Glomerular visceral epithelial cell (primary cell): Measurements from ENCODE around the gene SFXN5.
A peak's percentile ranks its signal among the peaks of the same experiment; 100 is the strongest.

Source experiments
- DNase-seq: peaks from one replicate; pipeline ENCODE4 v3.0.0-alpha.2; 2016; ENCODE audit errors: extremely low spot score

The SFXN5 gene

DNA sequence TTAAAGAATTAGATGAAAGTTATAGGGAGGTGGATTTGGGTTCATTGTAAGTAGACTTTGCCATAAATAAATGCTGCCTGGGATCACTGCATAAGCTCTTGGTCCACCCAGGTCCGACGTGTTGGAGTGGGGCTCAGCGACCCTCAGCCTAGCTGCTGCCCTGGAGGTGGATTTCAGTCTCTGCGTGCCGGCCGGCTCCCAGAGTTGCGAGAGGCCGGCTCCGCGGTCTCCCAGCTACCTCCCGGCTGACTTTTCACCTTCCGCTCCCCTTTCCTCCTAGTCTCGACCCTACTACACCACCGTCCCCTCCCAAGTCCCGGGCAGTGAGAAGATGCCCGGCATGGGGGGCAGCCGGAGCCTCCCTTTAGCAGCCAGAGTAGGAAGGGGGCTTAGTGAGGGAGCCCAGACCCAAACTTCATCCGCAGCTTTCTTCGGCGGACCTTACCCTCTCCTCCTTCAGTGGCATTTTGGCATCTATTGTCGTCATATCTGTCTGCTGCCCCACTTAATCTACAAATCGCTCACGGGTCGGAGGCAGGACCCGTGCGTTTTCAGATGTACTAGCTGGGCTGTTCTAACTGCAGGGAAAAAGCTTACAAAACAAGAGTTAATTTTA lies 146.1 kb downstream of the SFXN5 start:
- no peak for DNase-seq

DNA sequence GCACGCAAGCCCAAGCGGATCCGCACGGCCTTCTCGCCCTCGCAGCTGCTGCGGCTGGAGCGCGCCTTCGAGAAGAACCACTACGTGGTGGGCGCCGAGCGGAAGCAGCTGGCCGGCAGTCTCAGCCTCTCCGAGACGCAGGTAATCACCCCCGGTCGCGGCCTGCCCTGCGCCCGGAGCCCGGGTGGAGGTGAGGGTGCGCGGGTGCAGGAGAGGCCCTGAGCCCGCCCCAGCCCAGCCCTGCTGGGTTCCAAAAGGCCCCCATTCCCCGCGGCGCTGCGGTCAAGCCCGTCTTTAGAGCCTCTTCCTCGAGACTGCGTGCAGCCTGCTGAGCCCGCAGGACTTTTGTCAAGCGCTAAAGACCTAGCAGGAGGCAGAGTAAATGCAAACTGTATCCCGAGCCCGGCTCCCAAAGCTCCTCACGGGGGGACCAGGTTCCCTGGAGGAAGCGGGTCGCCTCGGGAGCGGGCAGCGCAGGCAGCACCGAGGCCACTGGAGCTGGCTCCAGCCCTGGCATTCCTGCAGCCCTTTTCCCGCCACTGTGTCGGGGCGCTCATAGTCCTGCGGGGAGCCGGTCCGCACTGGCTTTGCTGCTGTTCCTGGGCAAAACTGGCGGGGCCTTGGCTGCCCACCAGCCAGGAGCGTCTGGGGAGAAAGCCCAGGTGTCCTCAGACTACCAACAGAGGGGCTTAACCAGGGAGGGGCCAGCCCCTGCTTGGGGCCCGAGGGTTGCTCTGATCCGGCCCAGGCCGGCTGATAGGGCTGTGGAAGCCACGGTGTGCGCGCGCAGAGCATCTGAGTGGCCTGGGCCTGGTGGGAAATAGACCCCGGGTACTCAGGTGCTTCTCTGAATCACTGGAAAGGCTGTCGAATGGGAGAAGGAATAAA lies 146.9 kb downstream of the SFXN5 start:
- no peak for DNase-seq

DNA sequence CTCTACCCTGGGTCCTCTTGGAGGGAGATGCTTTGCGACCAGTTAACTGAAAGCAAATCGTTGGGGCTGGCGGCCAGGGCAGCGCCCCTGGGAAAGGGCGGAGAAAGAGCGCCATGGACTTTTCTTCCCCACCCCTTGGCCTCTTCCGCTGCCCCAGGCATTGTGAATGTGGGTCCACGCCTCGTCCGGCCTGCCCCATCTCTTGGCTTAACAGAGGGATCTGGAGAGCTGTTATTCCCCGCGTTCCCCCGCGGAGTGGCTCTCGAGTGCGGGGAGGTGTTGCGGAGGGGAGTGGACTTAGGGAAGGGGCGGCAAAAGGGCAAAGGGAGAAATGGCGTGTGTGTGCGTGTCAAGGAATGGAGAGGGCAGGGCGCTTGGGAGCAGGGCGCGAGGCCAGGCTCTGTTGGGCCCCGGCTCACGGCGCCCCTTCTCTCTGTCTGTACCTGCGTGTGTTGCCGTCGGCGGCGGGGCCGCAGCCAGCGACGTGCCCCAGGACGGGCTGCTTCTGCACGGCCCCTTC lies 147.6 kb downstream of the SFXN5 start:
- DNase-seq: no peak

DNA sequence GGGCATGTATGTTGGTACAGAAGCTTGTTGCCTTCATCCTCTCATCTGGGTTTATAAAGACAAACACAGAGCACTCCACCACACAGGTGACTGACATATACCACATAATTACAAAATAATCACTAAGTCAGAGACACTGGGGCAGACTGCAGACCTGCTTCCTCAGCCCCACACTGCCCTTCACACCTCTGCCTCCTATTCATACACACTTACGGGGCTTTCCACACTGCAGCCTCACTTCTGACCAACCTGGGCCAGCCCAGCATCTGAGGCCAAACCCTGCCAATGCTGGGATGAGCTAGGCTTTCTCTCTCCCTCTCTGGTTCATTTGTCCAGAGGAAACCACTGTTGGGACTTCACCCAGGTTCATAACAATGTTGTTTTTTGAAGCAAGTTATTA lies 149.7 kb downstream of the SFXN5 start:
- no peak for DNase-seq

DNA sequence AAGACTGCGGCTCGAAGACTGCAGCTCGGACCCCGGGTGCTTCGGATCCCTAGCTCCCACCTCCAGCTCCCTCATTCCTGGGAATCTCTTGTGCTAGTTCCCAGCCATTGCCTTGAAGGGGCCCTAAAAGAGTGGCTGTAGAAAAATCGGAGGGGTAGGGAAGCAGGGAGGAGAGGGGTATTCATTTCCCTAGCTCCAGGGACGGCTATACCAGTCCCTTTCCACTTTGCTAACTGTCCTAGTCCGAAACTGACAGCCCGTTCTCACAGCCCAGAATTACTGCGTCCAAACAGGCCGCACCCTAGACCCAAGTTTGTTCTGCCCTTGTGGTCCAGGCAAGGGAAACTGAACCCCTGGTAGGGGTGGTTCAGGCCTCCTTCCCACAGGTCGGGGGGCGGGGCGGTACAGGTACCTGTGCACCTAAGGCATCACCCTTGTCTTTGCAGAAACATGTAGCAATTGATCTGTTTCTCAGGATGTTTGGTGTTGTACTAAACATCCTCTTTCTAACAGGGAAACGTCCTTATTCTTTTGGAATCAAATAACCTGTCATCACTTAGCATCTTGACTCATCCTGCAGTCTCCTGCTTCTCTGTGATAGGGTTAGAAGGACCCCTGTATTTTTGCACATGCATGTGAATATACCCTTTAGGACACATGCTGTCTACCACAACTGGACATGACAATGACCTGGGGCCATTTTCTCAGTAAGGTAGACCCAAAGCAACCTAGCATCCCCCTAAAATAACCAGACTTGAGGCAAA lies 150.2 kb downstream of the SFXN5 start:
- no peak for DNase-seq

DNA sequence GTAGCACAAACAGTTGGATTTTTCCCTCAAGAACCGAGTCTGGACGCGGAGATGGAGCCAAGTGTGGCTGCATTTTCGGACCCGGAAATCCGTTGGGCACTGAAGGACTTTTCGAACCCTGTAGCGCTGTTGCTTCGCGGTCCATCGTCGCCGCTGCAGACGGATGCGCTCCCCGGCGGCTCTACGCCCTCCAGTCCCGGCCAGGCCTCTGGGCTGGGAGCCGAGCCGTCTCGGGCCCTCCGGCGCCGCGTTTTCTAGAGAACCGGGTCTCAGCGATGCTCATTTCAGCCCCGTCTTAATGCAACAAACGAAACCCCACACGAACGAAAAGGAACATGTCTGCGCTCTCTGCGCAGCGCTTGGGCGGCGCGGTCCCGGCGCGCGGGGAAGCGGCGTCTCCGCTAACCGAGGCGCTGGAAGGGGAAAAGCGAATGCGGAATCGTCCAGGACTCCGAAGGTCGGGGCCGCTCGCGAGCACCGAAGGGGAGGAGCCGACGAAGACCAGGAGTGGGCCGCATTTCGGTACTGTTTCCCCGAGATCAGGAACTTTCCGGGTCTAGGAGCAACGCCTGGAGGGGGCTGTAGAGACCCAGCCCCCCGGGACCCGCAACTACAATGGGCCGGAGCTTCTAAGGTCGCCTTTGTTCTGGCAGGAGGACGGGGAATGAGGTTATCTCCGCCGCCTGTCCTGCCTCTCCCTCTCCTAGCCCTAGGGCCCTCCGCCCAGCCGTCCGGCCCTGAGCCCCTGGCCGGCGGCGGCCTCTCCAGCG lies 151.0 kb downstream of the SFXN5 start:
- no peak for DNase-seq

DNA sequence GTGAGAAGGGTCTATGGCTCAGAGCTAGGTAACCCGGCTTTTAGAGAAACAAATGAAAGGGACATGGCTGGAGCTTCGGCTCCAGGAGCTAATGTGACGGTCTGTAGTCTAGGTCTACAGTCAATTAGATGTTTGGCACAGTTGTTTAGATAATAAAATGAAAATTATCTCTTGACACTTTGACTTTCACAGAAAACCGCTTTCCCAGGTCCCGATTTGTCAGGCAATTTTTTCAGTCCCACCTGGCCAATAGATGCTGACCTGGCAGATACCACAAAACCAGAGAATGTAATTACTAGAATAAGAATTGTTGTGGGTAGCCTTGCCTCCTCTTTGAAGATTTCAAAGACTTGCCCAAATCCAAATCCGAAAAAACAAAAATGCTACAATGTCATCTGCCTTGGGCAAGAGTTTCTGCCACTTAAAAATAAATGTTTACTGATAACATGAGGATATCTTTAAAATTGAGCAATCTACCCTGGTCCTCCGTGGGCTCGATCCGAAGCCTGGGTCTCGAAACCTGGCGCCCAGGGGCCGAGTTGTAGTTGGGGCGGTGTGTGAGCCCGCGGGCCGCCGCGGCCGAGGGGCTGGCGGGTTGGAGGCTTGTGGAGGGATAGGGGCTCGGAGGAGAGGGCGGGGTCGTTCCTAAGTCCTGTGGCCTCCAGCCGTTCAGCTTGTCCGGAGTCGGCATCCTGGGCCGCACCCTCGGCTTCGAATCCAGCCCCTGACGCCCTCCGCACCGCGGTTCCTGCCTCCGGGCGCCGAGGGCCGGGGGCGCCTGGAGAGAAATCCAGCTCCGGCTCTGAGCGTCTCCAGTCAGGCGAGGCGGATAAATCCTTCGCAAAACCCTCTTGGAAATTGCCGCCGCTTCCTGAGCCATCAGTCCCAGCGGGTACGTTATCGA lies 151.8 kb downstream of the SFXN5 start:
- DNase-seq: no peak

DNA sequence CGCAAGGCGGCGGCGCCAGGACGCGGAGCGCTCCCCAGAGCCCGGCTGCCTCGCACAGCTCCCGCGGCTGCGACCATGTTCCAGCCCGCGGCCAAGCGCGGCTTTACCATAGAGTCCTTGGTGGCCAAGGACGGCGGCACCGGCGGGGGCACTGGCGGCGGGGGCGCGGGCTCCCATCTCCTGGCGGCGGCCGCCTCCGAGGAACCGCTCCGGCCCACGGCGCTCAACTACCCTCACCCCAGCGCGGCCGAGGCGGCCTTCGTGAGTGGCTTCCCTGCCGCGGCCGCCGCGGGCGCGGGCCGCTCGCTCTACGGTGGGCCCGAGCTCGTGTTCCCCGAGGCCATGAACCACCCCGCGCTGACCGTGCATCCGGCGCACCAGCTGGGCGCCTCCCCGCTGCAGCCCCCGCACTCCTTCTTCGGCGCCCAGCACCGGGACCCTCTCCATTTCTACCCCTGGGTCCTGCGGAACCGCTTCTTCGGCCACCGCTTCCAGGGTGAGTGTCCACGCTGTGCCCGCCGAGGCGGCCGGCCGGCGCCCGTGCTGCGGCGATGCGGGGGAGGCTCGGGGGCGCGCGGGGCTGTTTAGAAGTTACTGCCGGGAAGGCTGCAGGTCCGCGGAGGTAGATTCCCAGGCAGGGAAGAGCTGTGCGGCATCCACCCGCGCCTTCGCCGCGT lies 153.5 kb downstream of the SFXN5 start:
- no peak for DNase-seq

DNA sequence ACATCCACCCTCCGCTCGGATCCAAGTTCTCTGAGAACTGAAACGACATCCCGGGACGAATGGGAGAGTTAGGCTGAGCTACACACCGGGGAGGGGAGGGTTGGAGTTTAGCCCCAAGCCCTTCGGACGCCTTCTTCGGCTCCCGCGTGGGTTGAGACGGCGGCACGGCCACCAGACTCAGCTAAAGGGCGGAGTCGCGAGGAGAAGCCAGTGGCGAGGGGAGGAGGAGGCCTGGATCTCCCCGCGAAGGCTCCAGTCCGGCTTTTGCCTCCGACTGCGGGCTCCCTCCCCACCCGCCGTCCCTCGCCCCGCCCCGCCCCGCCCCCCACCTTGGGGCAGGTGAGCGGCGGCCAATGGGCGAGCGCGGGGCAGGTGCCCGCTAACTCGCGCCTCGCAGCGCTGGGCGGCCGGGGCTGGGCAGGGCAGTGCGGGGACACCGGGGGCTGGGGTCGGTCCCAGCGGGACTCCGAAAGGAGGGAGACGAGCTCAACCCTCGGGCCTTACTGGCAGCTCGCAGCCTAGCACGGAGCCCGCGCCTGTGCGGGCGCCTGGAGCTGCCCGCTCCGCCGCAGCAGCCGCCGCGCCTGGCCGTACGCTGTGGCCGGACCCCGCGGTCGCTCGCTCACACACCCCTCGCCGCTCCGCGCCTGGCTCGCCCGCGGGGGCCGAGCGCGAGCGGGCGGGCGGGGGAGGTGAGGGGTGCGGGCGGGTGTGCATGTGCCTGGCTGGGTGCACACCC lies 154.2 kb downstream of the SFXN5 start, which contains the start of gene EMX1:
TSS of gene EMX1 (plus strand) at position 382 of the 739 bp plus-strand sequence. CDS start at position 716, 334 bp downstream.
- peak; percentile 50 for DNase-seq

DNA sequence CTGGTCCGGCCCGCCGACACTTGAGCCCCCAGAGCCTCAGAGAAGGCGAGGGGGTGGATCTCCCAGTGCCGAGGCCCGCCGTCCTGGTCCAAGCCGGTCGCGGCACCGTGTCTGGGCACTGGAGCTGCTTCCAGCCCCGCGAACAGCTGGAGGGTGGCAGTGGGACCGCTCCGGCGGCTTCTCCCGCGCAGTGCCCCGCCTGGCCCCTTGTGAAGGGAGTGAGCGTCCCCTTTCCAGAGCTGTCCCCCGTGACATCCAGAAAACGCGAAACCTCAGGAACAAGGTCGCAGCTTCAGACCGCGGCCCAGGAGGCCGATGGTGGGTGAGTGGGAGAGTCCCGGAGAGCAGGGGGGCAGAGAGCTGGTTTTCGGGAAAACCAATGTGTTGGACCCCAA lies 154.8 kb downstream of the SFXN5 start:
- DNase-seq: no peak

DNA sequence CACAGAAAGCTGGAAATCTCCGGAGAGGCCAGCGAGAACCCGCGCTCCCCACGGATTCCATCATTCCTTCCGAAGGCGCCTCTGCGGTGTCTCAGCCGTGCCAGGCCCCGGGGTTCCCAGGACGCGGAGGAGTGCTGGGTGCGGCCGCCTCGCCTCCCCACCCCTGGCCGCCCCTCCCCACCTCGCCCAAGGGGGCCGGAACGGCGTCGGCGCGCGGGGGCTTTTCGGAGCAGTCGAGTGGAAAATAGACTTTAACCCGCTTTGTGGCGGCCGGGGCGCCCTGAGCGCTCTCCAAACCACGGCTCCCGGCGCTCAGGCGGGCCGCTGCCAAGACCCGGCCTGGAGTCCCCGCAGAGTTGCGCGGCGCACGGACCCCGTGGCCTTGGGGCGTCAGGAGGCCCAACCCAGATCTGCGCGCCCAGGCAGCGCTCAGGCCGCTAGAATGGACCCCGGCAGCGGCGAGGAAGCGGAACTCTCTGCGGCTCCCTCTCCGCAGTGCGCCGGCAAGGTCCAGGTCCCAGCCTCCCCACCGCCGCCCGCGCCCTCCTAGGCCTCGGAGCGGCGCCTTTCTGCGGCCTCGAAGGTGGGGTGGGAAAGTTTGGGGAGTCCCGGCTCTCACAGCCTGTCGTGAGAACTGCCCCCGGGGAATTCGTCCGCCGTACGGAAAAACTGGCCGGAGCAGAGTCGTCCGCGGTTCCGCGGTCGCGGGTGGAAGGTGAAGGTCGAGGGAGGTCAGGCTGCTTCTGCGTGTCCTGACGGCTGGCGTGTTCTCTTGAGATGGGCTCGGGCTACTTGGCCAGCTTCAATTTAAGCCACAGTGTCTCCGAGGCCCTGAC lies 155.4 kb downstream of the SFXN5 start:
- no peak for DNase-seq

DNA sequence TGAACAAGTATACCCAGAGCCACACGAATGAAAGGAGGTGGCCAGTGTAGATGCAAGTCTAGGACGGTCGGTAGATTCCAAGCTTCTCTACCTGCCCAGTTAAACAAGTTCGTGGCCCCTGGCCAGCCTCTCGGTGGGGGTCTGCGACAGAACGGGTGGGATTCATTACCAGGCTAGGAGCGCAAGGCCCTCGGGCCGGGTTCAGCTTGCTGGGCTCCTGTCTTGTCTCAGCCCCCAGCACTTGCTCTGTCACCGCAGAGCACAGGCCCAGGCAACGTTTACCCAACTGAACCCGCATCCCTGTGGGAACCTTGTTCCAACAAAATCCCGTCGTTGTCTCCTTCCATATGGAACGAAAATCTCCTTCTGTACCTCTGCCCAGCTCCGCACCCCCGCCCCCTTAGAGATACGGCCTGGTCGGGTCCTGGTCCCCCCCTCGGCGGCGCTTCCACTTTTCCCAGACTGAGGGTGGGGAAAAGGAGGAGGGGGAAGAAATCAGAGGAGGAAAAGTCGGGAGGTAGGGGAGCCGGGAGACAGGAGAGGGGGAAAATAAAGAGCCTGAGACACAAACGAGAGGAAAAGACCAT lies 156.1 kb downstream of the SFXN5 start:
- DNase-seq: no peak

DNA sequence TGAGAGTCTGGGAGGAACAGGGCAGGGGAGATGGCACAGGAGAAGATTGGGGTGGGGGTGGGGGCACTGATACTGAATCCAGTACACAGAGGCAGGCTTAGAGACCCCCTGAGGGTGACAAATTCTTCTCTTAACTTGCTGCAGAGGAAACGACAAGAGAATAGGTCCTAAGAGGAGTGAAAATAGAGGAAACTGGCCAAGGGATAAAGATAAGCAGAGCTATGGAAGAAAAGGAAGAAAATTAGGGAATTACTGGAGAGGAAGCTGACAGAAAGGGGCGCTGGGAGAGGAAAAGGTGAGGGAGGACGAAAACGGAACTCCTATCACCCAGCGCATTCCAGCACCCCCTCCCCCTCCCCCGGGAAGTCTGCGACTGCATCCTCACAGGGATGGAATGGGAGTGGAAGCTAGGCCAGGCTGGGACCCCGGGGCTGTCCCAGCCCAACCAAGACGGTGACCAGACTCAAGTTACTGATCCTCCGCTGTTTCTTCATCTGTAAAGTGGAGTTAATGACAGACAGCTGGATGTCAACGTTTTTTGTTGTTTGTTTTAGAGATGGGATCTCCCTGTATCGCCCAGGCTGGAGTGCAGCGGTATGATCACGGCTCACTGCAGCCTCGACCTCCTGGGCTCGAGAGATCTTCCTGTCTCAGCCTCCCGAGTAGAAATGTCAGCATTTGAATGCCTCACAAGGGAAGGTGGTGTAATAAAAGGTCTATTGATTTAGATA lies 156.8 kb downstream of the SFXN5 start:
- DNase-seq: no peak

DNA sequence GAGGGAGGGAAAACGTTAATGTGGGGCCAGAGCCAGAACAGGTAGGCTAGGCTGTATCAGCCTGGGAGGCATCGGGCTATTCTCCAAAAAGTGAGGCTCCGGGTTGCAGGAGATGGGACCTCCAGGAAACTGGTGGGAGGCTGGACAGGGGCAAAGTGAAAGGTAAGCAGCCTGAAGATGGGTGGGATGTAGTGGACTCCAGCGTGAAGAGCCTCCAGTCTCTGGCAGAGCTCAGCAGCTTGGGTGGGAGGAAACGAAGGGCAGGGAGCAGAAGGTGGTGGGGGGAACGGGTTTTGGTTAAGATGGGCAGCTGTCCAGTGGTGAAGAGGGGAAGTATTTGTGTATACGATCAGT lies 157.3 kb downstream of the SFXN5 start:
- DNase-seq: no peak

DNA sequence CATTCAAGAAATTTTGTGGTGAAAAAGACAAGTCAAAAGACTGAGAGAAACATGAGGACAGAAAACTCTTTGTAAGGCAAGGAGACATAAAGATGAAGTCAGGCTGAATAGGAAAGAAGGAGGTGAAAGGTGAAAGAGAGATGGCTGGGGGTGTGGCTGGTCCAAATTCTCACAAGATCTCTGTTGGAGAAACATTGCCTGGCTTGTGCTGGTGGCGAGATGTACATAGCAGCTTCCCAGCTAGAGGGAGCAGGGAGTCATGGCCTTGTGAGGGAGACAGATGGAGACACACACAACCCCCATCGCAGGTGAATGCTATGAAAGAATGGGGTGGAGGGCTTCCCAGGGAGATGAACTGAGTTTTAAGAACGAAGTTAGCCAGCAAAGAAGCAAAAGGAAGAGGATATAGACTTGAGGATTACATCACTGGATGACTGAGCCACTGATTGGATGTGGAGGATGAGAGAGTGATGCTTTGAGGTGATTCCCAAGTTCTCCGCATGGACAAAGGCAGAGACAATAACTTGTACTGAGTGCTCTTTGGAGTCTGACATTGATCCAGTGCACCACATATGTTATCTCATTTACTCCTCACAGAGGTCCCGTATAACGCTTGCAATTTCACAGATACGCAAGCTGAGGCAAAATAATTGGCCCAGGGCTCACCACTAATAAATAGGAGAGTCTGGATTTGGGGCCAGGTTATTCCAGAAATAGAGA lies 157.9 kb downstream of the SFXN5 start:
- no peak for DNase-seq

DNA sequence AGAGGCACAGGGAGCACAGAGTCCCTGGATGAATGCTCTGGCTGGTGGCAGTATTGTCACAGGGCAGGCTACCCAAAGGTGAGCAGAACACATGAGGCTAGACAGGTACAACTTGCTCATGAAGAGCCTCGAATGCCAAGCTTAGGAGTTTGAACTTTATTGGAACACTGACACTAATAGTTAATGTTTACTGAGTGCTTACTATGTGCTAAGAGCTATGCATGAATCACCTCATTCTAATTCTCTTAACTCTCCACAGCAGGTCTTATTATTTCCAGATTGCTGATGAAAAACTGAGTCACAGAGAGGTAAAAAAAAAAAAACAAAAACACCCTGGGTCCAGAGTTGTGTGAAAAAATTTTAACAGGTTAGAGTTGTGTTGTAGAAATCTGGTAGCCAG lies 160.3 kb downstream of the SFXN5 start:
- no peak for DNase-seq

DNA sequence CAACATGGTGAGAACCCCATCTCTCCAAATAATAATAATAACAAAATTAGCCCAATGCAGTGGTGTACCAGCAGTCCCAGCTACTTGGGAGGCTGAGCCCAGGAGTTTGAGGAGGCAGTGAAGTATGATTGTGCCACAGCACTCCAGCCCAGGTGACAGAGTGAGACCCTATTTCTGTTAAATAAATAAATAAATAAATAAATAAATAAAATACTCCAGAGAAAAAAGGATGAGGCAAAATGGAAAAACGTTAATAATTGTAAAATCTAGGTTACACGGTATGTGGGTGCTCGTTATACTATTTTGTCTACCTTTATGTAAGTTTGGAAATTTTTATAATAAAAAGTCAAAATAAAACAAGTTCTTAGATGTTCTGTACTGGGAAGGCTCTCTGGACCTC lies 162.8 kb downstream of the SFXN5 start:
- DNase-seq: no peak
